NK-92 (cell line): Measurements from ENCODE around the gene TAGLN3.

Source experiments
- DNase-seq: peaks from one replicate; lab custom pipeline; 2025; ENCODE audit not compliant: unreplicated experiment; lab: John Stamatoyannopoulos, UW

The TAGLN3 gene

DNA sequence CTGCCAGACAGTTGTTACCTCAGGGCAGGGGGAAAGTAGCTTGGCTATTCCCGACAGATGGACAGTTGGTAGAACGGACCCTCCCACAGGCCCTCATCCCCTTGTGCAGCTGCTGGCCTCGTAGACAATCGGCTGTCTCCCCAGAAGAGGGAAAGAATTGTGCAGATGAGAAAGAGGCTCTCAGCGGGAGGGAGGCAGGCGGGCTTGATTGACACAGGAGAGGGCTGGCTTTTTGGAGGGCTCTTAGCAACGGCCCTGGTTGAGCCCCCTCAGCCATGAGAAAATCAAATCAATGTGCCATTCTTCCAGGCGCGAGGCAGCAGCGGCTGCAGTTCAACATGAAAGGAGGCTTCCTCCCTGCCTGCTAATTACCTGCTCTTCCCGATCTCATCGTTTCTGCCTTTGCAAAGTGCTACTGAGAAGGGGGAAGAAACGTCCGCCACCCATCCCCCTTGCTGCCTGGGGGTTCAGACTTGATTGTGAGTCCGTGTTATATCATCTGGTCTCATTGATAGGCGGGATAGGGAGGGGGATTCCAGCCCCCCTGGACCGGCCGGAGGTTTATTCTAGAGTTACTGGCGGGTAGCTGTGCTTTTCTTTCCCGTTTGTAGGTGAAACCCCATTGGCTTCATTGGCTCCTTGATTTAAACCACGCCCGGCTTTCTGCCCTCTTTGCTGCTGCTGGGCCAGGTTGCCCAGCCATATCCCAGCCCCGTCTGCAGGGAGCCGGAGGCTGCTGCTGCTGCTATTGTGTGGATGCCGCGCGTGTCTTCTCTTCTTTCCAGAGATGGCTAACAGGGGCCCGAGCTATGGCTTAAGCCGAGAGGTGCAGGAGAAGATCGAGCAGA, at the start of gene TAGLN3:
Gene TAGLN3 (plus strand): TSS at position 287 of the 848 bp plus-strand sequence. CDS start 501 bp downstream, at position 788.
- DNase-seq: no peak

DNA sequence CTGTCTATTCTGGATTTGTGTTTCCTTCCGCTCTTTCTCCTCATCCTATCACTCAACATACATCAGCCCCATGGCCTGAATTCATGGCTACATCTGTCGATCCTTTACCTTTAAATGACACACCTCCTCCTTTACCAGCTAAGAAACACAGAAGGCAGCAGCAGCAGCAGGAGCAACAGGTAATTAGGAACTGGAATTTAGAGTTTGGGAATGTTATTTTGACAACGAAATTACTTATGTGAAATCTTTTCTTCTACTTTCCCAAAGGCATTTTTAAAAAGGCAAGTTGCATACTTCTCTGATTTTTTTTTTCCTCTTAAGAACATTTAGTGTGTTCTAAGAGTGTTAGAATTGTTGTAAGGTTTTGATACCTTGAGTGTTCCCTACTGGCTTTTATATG, 49.0 kb upstream of the TAGLN3 start:
- DNase-seq: no peak

- no peak for DNase-seq
These were observed 47.7 kb upstream of the TAGLN3 start for GRCh38 chr3:111951032-111951431.

GRCh38 chr3:111952086-111952485, 46.6 kb upstream of the TAGLN3 start:
- DNase-seq: no peak

DNA sequence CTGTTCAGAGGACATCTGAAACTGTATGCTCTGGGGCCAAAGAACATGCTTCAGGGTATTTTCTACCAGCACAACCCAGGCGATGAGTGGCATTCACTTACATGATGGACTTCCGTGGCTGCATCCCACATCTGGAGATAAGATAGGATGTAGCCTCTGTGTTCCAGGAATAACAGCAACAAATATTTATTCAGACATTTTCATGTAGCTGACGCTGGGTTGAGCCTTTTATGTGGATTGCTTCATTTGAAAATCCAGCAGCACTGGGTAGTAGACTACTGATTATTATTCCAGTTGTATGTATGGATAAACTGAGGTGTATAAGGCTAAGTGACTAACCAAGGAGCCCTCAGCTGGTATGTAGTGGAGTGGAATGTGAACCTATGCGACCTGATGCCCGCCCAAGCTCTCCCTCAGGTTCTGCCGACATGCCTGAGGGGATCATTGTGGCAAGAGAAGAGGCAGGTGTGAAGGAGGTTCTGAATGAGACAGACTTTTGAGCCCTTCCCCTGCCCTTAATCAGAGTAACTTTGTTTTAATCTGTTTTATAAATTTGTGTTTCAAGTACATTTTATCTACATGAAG, 45.8 kb upstream of the TAGLN3 start:
- no peak for DNase-seq

- DNase-seq: no peak
These were observed 44.3 kb upstream of the TAGLN3 start for GRCh38 chr3:111954228-111954990.

DNA sequence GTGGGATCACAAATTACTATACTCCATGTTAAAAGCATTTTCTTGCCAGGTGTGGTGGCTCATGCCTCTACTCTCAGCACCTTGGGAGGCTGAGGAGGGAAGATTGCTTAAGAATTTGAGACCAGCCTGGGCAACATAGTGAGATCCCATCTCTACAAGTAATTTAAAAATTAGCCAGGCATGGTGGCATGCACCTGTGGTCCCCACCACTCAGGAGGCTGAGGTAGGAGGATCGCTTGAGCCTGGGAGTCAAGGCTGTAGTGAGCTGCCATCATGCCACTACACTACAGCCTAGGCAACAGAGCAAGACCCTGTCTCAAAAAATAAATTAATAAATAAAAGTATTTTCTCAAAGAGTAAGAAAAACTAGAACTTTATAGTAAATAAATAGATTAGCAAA, 42.8 kb upstream of the TAGLN3 start:
- no peak for DNase-seq

- no peak for DNase-seq
These were observed 42.3 kb upstream of the TAGLN3 start for GRCh38 chr3:111956449-111956848.

GRCh38 chr3:111956995-111957734, 41.6 kb upstream of the TAGLN3 start:
- DNase-seq: no peak

- no peak for DNase-seq
These were observed 37.1 kb upstream of the TAGLN3 start for GRCh38 chr3:111961461-111962164.

- no peak for DNase-seq
These were observed 35.3 kb upstream of the TAGLN3 start for GRCh38 chr3:111963424-111963823.

GRCh38 chr3:111965484-111965883, 33.2 kb upstream of the TAGLN3 start:
- no peak for DNase-seq

GRCh38 chr3:111967068-111967467, 31.7 kb upstream of the TAGLN3 start:
- no peak for DNase-seq

DNA sequence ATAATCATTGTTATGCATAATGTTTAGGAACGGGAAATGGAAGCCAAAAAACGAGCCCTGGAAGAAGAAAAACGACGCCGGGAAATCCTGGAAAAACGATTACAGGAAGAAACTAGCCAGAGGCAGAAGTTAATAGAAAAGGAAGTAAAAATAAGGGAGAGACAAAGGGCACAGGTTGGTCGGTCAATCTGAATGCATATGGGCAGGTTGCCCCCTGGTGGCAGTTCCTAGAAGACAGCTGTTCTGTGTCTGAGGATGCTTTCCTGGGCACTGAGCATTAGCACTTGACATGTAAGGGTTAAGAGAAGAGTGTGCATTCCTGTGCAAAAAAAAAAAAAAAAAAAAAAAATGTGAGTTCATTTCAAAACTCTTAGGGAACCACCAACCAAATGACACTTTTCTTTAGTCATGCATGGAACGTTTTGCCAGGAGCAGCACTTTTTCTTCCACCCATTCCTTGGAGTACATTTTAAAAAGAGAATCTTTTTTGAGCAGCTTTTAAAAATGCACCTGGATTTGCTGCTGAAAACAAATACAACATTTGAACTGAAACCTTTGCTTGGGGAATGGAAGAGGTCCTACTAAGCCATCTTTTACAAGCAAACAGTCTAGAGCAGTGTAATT, 31.0 kb upstream of the TAGLN3 start:
- no peak for DNase-seq

GRCh38 chr3:111968319-111969054, 30.2 kb upstream of the TAGLN3 start:
- no peak for DNase-seq

DNA sequence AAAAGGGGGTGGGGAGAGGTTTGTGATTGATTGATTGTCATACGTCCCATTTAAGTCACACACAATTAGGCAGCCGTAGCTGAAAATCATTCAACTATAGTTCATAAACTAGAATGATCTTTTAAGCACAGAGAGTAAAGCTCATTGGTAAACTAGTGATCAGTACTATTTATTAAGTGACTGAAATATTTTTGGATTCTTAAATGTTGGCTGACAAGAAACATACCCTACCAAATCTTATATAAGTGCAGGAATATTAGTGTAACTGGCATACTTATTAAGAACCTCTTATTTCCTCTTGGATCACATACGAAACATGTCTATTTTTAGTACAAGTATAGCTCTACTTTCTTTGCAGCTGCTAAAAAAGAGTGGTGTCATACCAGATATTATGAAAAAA, 28.3 kb upstream of the TAGLN3 start:
- no peak for DNase-seq

DNA sequence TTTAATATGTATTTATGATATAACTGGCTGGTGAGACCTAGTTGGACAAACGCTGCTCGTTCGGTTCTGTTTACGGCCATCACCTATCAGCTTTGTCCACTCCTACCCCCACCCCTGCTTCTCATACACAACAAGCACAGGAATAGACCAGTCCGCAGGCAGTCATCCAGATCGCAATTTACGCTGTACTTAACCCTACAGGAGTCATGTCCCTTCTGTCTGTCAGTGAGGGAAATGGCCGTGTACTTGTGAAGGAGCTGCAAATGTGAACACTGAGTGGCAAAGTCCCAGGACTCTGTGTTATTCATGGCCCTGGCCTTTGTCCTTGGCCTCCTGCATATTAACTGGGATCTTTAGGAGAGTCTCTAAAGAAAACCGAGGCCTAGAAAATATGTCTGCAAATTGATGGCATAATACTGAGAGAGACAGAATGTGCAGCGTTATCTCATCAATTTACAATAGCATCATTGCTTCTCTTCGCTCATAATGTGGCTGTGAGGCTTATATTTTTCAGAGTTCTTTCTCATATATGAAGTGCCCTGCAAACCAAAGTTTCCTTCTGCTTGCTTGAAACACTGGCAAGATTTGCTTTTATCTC, 27.1 kb upstream of the TAGLN3 start:
- DNase-seq: no peak

DNA sequence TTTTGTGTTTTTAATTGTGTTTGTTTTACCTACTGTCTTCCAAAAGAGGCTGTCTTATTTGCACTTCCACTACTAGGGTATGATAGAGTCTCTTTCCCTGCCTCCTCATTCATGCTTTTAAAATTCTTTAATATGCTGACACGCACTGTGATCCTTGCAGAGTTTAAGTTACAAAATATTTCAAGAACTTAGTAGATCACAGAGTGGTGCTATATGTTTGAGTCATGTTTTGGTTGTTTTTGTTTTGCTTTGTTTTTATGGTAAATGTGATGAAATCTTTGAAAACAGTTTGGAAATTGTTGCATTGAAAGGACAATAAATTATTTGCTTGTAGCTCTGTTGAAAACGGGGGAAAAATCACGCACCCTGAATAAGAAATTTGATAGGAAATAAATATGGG, 25.8 kb upstream of the TAGLN3 start:
- no peak for DNase-seq

- no peak for DNase-seq
These were observed 23.6 kb upstream of the TAGLN3 start for GRCh38 chr3:111975131-111975530.
